NK-92 treated with Interleukin-12 subunit alpha and Interleukin-12 subunit beta, amount 100 ng/mL, for 24 hours (cell line): ENCODE results near the gene NEK9.
A peak's percentile ranks its signal among the peaks of the same experiment; 100 is the strongest.

Experiments
- DNase-seq: peaks from one replicate; lab custom pipeline; 2025; lab: John Stamatoyannopoulos, UW

NEK9 gene

DNA sequence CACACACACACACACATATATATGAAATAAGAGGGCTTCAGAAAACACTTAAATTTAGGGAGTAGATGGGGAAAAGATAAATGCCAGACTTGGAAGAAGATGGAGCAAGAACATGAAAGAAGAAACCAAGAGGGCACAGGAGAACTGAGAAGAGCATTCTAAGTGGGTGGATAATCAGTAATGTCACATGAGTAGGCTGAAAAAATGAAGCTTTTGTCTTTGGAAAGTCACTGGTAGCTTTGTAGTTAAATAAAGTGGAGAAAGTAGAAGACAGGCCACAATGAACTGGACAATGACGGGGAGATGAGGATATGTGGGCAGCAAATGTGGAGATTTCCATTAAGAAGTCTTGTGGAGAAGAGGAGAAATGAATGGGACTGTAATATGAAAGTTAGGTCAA is 59.6 kb downstream of the NEK9 start:
- no peak for DNase-seq

DNA sequence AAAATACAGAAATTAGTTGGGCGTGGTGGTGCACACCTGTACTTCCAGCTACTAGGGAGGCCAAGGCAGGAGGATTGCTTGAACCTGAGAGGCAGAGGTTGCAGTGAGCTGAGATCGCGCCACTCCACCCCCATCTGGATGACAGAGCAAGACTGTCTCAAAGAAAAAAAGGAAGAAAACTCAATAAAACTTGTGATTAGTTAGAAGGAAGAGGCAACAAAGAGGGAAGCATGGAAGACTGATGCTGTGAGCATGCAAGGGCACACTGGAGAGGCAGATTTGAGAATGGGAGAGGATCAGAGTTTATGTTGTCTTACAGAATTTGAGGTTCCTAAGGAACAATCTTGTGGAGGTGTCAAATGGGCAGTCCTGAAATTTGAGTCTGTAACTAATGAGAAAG is 60.2 kb downstream of the NEK9 start:
- no peak for DNase-seq

DNA sequence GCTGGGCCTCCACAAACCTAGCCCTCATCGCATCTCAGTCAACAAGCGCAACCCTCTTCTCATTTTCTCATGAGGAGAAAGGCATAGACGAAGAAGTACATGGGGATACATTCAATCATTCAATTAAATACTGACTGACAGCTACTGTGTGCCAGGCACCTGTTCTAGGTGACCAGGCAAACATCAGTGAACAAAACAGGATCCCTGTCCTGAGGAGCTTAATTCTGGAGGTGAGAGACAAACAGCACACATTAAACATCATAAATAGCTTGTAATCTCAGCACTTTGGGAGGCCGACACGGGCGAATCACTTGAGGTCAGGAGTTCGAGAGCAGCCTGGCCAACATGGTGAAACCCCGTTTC is 62.7 kb downstream of the NEK9 start:
- DNase-seq: no peak

DNA sequence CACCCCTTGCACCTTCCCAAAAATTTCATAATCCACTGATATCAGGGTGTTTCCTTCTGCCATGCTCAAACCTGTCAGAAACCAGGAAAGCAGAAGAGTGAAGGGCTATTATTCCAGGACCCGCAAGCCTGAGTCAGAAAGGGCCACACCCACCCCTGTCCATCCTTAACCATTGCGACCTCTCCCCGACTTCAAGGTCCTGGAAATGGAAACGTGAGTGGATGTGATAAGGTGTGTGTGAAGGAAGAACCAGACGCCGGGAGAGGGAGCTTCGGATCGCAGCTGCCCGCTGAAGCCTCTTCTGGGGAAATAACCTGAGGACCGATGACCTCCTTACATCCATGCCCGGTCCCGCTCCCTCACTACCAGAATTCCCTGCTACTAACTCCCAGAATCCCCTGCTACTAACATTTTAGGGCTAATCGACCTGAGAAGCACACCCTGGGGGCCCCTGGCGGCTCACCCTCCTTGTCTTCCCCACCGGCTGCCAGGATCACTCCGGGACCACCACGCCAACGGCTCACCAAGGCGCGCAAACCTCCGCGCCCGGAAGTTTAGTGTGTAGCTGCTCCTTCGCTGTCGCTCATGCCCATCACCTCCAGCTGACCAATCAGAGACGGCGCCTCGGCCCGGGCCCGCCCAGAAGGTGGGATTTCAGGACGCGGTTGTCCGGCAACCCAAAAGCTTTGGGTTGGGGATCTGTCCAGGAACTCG is 63.2 kb downstream of the NEK9 start, which contains the start of gene ACYP1:
Gene ACYP1 (minus strand): TSS at position 534 of the 714 bp plus-strand sequence. CDS start 471 bp downstream, at position 63.
- DNase-seq: peak; percentile 87

DNA sequence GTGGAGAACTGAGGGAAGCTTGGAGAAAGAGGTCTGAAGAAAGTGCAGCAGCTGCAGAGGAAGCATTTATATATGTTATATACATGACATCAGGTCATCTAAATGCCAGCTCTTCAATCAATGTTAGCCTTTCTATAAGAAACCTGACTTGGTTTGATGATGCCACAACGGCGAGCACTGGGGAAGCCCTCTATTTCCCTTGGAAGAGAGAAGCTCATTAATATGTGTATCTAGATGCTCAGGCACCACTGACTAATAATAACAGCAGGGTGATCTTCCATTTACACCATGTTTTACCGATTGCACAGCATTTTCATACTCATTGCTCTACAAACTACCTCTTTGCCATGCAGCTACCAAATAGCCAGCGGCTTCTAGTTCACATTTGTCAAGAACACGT is 63.8 kb downstream of the NEK9 start:
- no peak for DNase-seq

DNA sequence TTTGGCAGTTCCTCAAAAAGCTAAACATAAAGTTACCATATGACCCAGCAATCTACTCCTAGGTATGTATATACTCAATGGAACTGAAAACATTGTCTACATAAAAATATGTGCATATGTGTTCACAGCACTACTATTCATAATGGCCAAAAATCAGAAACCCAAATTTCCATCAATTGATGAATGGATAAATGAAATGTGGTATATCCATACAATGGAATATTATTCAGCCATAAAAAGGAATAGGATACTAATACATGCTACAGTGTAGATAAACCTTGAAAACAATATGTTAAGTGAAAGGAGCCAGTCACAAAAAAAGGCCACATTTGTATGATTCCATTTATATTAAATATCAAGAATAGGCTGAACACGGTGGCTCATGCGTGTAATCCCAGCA is 66.4 kb downstream of the NEK9 start:
- DNase-seq: no peak

DNA sequence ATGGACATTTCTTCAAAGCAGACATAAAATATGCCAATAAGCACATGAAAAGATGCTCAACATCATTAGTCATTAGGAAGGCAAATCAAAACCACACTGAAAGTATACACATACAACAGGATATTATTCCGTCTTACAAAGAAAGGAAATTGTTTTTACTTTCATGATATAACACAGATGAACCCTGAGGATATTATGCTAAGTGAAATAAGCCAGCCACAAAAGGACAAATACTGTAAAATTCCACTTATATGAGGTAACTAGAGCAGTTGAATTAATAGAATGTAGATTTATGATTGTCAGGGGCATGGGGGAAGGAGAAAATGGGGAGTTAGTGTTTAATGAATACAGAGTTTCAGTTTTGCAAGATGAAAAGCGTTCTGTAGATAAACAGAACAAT is 67.2 kb downstream of the NEK9 start:
- DNase-seq: no peak

DNA sequence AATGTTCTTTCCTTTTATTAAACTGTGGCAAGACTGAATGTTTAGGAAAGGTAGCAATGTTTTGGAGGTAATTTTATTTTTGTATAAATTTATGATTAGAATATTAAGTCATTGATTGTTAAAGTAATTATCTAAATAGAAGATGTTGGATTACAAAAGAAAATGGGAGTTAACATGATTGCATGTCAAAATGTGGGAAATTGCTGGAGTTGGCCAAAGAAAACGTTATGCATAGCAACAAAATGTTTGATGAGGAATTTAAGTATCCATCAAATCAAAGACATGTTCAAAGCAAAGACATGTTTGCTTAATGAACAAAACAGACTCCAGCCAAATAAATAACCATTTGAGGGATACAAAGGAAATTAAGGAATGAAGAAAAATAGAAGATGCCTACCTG is 72.4 kb downstream of the NEK9 start:
- no peak for DNase-seq

DNA sequence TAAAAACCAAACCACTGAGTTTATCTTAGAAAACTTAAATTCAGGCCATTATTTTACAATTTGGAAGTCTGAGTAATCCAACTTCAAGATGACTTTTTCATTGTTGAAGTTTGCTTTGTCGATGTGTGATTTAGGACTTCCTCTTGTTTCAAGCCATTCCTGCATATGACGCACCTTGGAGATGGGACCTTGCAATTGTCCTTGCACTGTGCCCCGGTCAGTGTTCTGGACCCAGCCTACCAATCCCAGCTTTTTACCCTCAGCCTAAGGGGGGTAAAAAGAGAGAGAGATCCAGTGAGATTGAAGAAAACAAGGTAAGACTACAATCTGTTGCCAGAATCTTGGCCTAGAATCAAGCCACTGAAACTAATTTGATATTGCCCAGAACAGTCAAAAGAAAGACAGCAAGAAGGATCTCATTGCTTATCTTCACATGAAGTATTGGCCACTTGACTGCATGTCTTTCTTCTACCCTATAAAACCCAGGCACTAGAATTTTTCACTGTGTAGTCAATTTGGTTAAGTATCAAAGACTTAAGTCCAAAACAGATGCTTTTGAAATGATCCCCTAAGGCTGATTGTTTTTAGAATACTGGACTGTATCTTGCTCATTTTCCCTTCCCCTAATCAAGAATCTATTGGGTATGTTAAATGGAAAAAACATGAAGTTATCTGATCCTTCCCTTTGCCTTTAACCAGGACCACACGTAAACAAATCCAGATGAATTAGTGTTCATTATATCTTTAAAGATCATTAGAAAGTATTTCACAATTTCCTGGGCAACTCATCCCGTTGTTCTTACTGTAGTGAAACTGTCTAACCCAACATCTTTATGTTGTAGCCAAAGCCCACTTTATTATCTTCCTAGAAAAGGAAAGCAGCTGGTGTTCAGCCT is 73.2 kb downstream of the NEK9 start:
- DNase-seq: no peak

DNA sequence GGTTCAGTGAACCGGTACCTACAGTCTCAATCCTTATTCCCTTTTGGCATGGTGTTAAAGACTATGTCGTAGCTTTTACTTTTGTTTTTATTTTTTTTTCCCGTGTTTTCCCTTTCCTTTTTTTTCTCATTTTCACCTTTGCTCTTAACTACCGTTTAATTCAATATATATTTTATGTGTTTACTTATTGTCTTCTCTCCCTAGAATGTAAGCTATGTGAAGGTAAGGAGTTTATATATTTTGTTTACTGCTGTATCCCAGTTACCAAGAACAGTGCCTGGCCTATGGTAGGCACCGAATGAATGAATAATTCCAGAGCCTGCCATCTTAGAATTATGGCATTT is 75.3 kb downstream of the NEK9 start:
- no peak for DNase-seq

DNA sequence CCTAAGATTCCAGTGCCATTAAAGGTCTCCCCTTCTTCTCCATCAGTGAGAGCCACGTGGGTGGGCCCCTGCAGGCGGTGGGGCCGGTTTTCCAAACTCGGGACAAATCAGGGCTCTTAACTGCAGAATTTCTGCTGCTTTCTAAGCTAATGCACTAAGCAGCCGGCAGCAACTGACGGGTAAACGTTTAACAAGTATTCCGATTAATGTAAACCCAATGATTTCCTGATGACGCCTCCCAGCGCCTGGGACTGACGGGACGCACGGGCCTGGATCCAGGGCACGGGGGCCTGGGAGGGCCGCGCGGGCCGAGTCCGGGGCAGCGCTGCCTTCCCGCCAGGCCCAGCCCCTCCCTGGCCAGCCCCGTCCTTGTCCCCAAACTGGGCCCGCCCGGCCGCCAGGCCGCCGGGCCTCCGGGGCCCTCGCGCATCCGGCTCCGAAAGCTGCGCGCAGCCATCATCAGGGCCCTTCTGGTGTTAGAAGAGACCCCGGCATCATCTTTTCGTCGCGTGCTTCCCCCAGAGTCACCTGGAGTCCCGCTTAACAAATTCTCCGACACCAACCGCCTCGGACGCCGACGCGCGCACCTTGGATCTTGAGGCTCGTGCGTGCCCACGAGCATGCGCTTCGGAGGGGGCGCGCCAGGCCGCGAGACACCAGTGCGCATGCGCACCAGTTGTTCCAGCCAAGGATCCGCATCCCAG is 75.8 kb downstream of the NEK9 start, which contains the start of gene MLH3:
Gene MLH3 (minus strand): TSS at position 616 of the 704 bp plus-strand sequence. CDS start 1,812 bp downstream, outside the sequence.
- DNase-seq: peak; percentile 76

DNA sequence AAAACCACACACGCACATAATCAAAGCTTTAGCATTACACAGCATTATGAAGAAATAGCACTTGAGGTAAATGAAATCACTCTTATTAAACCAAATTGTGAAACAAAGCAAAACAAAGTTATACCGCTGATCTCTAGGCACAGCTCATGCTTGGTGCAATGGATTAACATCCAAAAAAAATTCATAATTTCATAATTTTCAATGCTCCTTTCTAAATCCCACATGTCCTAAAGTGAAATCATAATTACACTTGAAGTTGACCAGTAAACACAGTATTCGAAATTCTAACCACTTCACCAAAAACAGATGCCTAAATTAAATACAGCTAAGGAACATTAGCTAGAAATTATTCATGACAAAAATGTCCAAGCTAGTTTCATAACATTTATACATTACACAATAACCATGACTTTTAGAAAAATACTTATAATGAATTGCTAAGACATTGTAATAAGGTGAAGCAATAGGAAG is 77.1 kb downstream of the NEK9 start:
- no peak for DNase-seq

DNA sequence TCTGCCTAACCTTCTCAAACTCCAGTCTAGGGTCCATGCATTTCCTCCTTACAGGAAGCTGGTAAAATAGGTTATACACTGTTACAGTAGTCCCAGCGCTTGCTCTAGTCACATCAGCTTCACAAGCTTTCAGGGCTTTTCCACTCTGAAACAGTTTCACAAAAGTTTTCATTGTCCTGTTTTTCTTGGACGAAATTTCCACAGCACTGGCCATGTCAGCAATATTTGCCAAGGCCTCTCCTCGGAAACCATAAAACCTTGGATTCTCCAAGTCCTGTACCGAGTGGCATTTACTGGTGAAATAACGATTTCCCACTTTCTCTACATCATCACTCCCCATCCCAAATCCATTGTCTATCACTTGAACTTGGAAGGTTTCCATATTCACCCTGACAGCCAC is 77.7 kb downstream of the NEK9 start:
- DNase-seq: no peak

DNA sequence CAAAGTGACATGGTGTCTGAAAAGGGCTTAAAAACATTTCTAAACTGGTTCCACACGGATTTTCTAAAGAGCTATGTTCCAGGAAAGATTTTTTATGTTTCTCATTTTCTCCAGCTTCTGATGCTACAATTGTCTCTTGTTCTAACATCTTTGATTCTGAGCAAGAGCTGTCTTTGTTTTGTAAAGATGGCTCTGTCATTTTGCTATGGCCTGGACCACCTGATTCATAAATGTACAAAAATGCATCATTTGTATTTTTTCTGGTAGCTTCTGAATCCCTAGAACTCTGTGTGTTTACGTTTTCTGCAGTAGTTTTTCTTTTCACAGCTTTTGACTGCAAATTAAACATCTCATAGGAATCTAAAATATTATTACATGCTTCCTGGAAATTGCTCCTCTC is 78.7 kb downstream of the NEK9 start:
- DNase-seq: no peak

DNA sequence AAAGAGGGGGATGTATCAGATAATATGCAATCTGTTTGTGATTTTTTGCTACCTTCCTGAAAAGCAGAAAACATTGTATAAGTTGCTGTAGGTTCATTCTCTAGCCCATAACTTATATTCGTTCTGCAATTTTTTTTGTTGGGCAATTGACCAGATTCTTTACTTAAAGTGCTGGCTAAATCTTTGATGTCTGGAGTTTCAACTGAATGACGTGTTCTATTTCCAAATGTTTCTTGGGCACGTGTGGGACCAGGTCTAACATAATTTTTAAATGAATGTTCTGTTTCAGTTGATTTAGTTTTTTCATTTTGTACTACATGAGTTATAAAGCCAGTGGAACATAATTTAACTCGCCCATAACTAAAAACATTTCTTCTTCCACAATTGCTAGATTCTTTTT is 79.3 kb downstream of the NEK9 start:
- DNase-seq: no peak

DNA sequence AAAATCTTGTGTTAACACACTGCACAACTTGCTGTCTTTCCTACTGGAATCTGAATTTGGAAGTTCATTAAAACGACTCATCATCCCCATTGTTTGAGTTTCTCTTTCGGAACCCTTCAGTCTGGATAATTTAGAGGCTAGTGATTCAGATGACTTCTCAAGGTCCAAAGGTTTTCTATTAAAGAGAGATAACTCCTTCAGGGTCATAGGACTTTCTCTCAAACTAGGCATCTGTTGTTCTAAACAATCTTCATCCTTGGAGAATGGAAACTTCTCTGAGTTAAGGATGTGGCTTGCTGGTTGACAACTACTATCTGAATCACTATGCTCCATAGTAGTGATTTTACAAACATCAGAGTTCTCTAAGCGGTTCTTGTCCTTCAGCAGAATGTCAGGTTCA is 79.9 kb downstream of the NEK9 start:
- no peak for DNase-seq

DNA sequence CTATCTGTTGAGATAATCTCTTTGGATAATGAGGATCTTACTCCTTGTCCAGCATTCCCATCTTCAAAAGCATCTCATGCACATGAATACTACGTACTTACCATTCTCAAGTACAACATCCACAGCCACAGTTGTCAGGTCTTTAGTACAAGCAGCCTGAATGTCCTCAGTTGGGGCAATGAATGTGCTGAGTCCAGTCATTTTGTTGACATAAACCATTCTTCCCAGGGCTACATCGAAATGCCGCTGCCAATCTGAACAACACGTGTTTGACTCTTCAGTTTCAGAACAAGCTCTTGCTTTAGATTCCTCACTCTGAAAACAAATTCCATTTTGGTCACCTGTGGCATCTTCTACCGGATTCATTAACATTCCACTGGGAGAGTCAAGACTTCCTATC is 80.6 kb downstream of the NEK9 start:
- no peak for DNase-seq

DNA sequence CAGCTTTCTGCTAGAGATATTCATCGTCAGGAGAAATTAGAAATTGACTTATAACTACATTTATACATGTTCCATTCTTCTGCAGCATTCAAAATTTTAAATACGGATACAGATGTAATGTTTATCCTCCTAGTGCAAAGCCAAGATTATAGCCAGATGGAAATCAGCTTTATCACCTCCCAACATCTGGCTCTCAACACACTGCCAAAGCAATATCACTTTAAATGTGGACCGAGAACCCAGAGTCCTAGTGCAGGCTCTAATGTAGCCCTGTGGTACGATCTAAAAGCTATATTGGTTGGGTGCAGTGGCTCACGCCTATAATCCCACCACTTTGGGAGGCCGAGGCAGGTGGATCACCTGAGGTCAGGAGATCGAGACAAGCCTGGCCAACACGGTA is 82.1 kb downstream of the NEK9 start:
- no peak for DNase-seq

DNA sequence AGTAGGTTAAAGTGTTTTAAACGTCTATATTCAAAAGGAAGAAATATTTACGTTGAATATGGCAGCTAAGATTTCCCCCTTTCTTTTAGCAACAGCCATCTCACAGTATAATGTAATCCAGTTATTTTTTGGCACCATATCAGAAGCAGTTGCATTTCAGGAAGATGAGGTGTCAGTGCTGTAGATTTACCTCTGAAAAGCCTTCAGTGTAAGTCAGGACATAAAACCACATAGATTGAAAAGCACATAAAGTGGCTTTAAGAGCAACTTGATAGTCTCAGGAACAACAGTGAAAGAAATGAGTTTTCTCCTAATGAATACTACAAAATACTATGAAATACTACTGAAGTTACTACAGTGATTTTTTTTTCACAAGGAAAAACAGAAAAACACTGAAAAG is 82.5 kb downstream of the NEK9 start:
- DNase-seq: no peak

DNA sequence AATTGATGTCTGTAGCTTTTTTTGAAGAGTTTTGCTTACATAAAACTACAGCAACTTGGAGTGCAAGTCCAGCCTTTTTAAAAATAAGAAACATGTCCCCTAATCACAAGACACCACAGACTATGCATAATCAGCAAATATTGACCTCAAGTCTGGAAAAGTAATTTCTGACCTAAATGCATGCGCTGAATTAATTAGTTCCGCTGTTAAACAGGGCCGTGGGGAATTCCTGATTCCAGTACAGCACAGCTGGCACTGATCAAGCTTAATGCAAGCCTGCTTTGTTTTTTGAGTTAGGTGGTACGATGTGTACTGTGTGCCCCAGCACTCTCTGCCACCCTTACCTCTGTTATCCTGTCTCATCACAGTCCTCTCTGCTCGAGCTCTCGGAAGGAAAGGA is 84.8 kb downstream of the NEK9 start:
- no peak for DNase-seq

DNA sequence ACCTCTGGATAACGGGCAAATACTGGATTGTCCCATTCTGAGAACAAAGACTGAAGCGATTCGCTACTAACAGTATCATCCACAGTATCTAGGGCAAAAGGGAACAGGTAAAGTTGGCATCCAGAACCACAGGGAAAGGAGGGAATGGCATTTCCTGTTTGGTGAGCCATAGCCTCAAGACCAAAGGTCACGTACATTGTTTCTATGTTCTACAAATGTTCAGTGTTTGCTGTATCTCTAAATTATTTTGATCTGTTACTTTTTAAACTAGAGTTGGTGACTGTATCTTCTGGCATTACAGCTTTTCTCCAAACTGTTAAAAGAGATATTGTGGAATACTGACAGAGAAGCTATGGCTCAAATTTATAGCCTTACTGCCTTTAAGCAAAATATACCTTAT is 85.2 kb downstream of the NEK9 start:
- DNase-seq: no peak

DNA sequence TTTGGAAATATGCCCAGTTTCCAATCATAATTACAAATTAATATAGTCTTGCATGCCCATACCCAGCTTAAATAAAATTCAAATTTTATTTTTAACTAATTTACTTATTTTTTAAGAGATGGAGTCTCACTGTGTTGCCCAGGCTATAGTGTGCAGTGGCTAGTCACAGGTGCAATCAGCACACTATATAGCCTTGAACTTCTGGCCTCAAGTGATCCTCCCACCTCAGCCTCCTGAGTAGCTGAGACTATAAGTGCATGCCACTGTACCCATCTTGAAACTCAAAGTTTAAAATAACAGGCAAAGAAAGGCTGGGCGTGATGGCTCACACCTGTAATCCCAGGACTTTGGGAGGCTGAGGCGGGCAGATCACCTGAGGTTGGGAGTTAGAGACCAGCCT is 85.9 kb downstream of the NEK9 start:
- no peak for DNase-seq

DNA sequence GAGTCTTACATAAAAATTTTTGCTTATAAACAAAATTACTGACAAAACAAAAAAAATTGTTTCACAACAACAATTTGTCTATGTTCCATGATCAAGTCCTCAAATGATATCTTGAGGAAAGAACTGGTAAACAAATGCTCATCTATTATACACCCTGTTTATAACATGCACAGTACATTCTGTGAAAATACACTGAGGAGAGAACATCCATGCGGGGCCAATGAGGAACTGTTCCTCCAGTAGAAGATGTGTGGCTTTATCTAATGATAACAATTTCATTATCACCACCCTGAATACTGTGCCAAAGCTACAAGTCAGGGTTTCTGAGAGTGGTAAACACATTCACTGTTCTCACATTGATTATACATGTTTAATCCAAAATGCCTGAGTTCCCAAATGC is 86.3 kb downstream of the NEK9 start:
- DNase-seq: no peak
